ENCODE measurements around the gene PKIG. TPM values are rescaled to one million over a fixed set of nuclear protein-coding genes. Genes with fewer than 3 reads are reported as not detected.

The PKIG gene
- total and polyA plus RNA-seq, 9 of the 15 experiments (the other 6 are each of a cell fraction or from before 2014, with no cell fraction given): 0.13 to 7.0 (median 4.7) TPM

DNA sequence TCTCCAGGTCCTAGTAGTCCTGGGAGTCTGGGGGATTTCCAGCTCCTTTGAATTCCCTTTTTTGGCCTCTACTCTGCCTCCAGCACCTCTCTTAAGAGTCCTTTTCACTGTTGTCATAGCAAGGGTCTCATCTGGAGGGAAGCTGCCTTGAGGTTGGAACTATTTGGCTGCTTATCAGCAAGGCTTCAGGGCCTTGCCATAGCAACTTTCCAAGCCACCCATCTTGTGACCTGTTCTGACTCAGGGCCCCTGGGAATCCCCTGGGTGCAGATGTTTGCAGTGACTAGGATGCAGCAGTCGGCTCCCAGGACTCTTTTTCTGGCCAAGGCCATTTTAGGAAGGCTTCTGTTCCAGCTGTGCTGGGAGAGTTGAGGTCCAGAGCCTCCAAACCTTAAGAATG lies 12.4 kb downstream of the PKIG start (continued):
- TF ChIP-seq, protein P1, sequence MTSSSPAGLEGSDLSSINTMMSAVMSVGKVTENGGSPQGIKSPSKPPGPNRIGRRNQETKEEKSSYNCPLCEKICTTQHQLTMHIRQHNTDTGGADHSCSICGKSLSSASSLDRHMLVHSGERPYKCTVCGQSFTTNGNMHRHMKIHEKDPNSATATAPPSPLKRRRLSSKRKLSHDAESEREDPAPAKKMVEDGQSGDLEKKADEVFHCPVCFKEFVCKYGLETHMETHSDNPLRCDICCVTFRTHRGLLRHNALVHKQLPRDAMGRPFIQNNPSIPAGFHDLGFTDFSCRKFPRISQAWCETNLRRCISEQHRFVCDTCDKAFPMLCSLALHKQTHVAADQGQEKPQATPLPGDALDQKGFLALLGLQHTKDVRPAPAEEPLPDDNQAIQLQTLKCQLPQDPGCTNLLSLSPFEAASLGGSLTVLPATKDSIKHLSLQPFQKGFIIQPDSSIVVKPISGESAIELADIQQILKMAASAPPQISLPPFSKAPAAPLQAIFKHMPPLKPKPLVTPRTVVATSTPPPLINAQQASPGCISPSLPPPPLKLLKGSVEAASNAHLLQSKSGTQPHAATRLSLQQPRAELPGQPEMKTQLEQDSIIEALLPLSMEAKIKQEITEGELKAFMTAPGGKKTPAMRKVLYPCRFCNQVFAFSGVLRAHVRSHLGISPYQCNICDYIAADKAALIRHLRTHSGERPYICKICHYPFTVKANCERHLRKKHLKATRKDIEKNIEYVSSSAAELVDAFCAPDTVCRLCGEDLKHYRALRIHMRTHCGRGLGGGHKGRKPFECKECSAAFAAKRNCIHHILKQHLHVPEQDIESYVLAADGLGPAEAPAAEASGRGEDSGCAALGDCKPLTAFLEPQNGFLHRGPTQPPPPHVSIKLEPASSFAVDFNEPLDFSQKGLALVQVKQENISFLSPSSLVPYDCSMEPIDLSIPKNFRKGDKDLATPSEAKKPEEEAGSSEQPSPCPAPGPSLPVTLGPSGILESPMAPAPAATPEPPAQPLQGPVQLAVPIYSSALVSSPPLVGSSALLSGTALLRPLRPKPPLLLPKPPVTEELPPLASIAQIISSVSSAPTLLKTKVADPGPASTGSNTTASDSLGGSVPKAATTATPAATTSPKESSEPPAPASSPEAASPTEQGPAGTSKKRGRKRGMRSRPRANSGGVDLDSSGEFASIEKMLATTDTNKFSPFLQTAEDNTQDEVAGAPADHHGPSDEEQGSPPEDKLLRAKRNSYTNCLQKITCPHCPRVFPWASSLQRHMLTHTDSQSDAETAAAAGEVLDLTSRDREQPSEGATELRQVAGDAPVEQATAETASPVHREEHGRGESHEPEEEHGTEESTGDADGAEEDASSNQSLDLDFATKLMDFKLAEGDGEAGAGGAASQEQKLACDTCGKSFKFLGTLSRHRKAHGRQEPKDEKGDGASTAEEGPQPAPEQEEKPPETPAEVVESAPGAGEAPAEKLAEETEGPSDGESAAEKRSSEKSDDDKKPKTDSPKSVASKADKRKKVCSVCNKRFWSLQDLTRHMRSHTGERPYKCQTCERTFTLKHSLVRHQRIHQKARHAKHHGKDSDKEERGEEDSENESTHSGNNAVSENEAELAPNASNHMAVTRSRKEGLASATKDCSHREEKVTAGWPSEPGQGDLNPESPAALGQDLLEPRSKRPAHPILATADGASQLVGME (CRISPR knock-in tag; IDR thresholded peaks at IDR 0.05): no peak
- TF ChIP-seq, protein P2, sequence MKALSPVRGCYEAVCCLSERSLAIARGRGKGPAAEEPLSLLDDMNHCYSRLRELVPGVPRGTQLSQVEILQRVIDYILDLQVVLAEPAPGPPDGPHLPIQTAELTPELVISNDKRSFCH (CRISPR knock-in tag; IDR thresholded peaks at IDR 0.05): no peak
- TF ChIP-seq, protein P2 (tag; IDR thresholded peaks at IDR 0.05): no peak
- TF ChIP-seq SRSF3 (IDR thresholded peaks at IDR 0.05; ENCODE audit: insufficient read depth, low read length) (no peak), ZNF668 (CRISPR knock-in tag; IDR thresholded peaks at IDR 0.05) (no peak), ELF2 (CRISPR knock-in tag; IDR thresholded peaks at IDR 0.05) (no peak), GATAD2A (IDR thresholded peaks at IDR 0.05) (no peak), ZNF584 (CRISPR knock-in tag; IDR thresholded peaks at IDR 0.05; ENCODE audit: low read depth) (no peak), MCM7 (IDR thresholded peaks at IDR 0.05) (no peak), CBFA2T3 (IDR thresholded peaks at IDR 0.05) (peak; percentile 64)
- TF ChIP-seq, protein P3, sequence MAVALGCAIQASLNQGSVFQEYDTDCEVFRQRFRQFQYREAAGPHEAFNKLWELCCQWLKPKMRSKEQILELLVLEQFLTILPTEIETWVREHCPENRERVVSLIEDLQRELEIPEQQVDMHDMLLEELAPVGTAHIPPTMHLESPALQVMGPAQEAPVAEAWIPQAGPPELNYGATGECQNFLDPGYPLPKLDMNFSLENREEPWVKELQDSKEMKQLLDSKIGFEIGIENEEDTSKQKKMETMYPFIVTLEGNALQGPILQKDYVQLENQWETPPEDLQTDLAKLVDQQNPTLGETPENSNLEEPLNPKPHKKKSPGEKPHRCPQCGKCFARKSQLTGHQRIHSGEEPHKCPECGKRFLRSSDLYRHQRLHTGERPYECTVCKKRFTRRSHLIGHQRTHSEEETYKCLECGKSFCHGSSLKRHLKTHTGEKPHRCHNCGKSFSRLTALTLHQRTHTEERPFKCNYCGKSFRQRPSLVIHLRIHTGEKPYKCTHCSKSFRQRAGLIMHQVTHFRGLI (CRISPR knock-in tag; IDR thresholded peaks at IDR 0.05): no peak

Measured in K562 (cell line).